ENCODE measurements around the gene MVB12B. TPM values are rescaled to one million over a fixed set of nuclear protein-coding genes. Genes with fewer than 3 reads are reported as not detected.

The MVB12B gene
- total and polyA plus RNA-seq, 2 of the 8 experiments (the other 6 are each of a cell fraction or from before 2014, with no cell fraction given), result 2.6 to 5.0 TPM

DNA sequence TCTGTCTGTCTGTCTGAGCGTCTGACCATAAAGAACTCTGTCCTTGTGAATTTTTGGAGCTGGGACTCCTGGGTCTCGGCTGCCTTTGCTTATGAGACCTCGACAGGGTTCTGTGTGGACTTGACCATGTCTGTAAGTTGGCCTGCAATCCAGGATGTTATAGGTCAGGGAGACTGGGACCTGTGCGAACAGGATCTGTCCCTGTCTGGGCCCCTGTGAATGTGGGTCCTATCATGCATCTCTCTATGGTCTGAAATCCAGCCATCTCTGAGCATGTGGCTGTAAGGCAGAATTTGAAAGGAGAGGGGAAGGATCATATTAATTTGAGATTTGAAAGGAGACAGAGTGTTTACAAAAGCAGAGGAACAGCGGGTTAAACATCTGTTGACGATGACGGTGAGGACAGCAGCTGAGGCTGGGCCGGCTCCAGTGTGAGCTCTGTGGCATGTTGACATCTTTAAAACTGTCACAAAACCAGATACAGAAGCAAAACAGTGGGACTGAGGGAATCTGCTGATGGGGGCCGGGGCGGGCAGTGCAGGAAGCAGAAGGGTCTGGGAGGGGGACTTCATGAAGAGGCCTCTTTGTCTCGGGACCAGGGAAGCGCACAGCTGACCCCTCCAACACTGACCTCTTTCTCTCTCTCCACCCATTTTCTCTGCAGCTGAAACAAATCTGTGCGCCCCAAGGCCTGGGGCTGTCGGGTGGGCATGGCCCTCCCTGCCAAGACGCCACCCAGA lies 19.1 kb upstream of the MVB12B start:
- DNase-seq (ENCODE audit: low read depth in 1 of 2, low spot score in 2 of 2), result no peak
- 0 out of 2 replicates have a peak, but pooled peaks cover 2% of the 10 kb centered on the region for H3K23me2 ChIP-seq (ENCODE audit: low read depth, low read length)
- H2BK20ac ChIP-seq (ENCODE audit: low read length), result 0 out of 2 replicates have a peak overlapping the region, but pooled peaks have one; percentile 21
- no peak overlapping the region for H3K4ac ChIP-seq (replicated peaks; ENCODE audit: insufficient read length, low read depth, low read length)
- no peak overlapping the region for H2BK15ac ChIP-seq (ENCODE audit: low read length)
- no peak overlapping the region for H2BK12ac ChIP-seq (ENCODE audit: low read depth, low read length)
- no peak overlapping the region for H4K91ac ChIP-seq (replicated peaks; ENCODE audit: insufficient read length, low read length)
- H3K79me1 ChIP-seq (ENCODE audit: low read depth, low read length), result no peaks in the 10 kb centered on the region
- no peak overlapping the region for H3K9ac ChIP-seq (replicated peaks in 1 of 4; ENCODE audit: extremely low read depth in 1 of 4, low read depth in 3 of 4, low read length in 3 of 4)
- no peaks in the 10 kb centered on the region for H4K20me1 ChIP-seq (replicated peaks in 1 of 2; ENCODE audit: control insufficient read depth in 1 of 2, insufficient read depth in 2 of 2, low read length in 2 of 2)
- H3K4me2 ChIP-seq (ENCODE audit: insufficient read depth in 1 of 2, low read depth in 2 of 2, low read length in 2 of 2), result no peak overlapping the region
- no peak overlapping the region for H2AFZ ChIP-seq (ENCODE audit: low read length)
- WGBS, 2 experiments (ENCODE audit: extremely low coverage in 1 of 2, insufficient coverage in 1 of 2, insufficient read length in 1 of 2, insufficient replicate concordance in 2 of 2, low coverage in 1 of 2, low lambda C conversion rate in 2 of 2, missing lambda C conversion rate in 1 of 2), result 85% methylated on average over 15 of the region's 15 CpGs; no CpG with 5 or more reads in 1 of the 2 experiments
- no peaks in the 10 kb centered on the region for H3K9me3 ChIP-seq (ENCODE audit: insufficient read depth in 2 of 2, low read depth in 1 of 2, low read length in 1 of 2)
- peaks cover 0 to 3% (median 0%) of the 10 kb centered on the region in 4 experiments; a peak in 2 of 7 replicates for H3K4me1 ChIP-seq (replicated peaks in 1 of 4; ENCODE audit: control insufficient read depth in 3 of 4, insufficient read depth in 4 of 4, low read length in 3 of 4)
- H2AK5ac ChIP-seq (ENCODE audit: low read depth, low read length), result no peak overlapping the region
- no peak overlapping the region for H4K5ac ChIP-seq (ENCODE audit: insufficient read length, low read depth, low read length)
- no peaks in the 10 kb centered on the region for H3K27me3 ChIP-seq (replicated peaks in 1 of 4; ENCODE audit: control insufficient read depth in 3 of 4, extremely low read depth in 1 of 4, insufficient read depth in 3 of 4, low read length in 3 of 4)
- H2BK120ac ChIP-seq (replicated peaks; ENCODE audit: low read depth, low read length), result no peak overlapping the region
- H3K56ac ChIP-seq (replicated peaks; ENCODE audit: insufficient read length, low read depth, low read length), result no peak overlapping the region
- H3K18ac ChIP-seq (ENCODE audit: extremely low read depth, low read length), result no peak overlapping the region
- 0 out of 2 replicates have a peak overlapping the region, but pooled peaks have one; percentile 15 for H4K8ac ChIP-seq (ENCODE audit: extremely low read depth, insufficient read depth, low read length)
- FAIRE-seq, result no peak
- no peaks in the 10 kb centered on the region for H3K79me2 ChIP-seq (ENCODE audit: control insufficient read depth in 1 of 2, insufficient read depth in 2 of 2, low read length in 2 of 2)
- no peak overlapping the region for H2BK5ac ChIP-seq (ENCODE audit: low read depth, low read length)
- no peak overlapping the region for H3K14ac ChIP-seq (ENCODE audit: insufficient read length)
- no peak overlapping the region for H3K4me3 ChIP-seq (ENCODE audit: extremely low read depth in 1 of 4, insufficient read depth in 2 of 4, low read depth in 3 of 4, low read length in 4 of 4)
- no peaks in the 10 kb centered on the region for H3K36me3 ChIP-seq (ENCODE audit: control insufficient read depth in 2 of 4, insufficient read depth in 4 of 4, low read length in 3 of 4)
- CTCF ChIA-PET (ENCODE audit: partially characterized antibody), result interaction anchor here (0.6 to 11.5 kb wide), 6 partner anchors 9 to 521 kb away, joined by 3 to 108 read pairs (median 6); no protein-coding TSS in a partner anchor
- POLR2A ChIA-PET (ENCODE audit: partially characterized antibody), result interaction anchor here (0.7 kb wide), 1 partner anchor 80 kb away, joined by 3 read pairs; no protein-coding TSS in a partner anchor
- H3K23ac ChIP-seq (ENCODE audit: insufficient read length), result no peak overlapping the region
- no peak overlapping the region for H3K27ac ChIP-seq (ENCODE audit: low read depth, low read length)
- TF ChIP-seq PHF8 (conservative IDR thresholded peaks at IDR 0.05; ENCODE audit: low read depth, low read length) (no peak), NRF1 (IDR thresholded peaks at IDR 0.05; ENCODE audit: low read depth, low read length) (no peak), JUND (IDR thresholded peaks at IDR 0.05; ENCODE audit: low read length) (no peak)
